IPS-18c (cell line): ENCODE data around the gene PTPRS.

Experiments used
- H3K4me3 ChIP-seq: 2 replicates; pipeline ENCODE4 v1.7.0; 2013; ENCODE audit warnings: low read depth, mild to moderate bottlenecking, low read length, moderate library complexity; ENCODE audit not compliant: insufficient read depth
- H3K9me3 ChIP-seq: one replicate; pipeline ENCODE4 v1.6.1; 2013; ENCODE audit warnings: mild to moderate bottlenecking, low read length, moderate library complexity; ENCODE audit not compliant: control insufficient read depth, insufficient read depth

The PTPRS gene

DNA sequence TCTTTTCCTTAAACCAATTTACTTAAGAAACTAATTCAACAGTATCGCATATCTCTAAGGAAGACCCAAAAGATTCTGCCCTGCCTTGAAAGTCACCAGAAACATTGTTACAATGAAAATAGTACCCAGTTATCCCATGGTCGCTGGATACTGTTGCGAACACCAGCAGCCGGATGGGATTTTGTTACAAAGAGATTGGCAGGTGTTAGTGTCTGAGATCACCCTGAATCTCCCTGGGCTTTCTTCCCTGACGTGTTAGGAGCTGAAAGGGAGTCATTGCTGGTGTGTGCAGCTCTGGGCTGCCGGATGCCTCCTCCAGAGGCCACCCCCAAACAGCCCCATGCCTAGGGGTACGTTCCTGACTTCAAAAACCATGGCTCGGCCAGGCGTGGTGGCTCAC lies 38.2 kb downstream of the PTPRS start:
- H3K4me3 ChIP-seq: no peak overlapping the region
- H3K9me3 ChIP-seq: no peaks in the 10 kb centered on the region

DNA sequence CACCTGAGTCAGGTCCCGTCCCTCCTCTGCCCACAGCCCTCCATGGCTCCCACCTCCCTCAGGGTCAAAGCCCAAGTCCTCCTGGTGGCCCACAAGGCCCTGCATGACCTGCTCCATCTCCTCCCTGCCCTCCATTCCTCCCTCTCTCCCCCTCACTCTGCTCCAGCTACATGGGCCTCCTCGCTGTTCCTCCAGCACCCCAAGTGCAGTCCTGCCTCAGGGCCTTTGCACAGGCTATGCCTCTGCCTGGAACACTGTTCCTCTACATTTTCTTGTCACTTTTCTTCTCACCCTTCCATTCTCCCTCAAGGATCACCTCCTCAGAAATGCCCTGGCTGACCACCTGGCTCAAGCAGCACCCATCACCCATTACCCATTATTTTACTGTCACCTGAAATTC lies 41.5 kb downstream of the PTPRS start:
- H3K9me3 ChIP-seq: no peaks in the 10 kb centered on the region
- no peak overlapping the region for H3K4me3 ChIP-seq

DNA sequence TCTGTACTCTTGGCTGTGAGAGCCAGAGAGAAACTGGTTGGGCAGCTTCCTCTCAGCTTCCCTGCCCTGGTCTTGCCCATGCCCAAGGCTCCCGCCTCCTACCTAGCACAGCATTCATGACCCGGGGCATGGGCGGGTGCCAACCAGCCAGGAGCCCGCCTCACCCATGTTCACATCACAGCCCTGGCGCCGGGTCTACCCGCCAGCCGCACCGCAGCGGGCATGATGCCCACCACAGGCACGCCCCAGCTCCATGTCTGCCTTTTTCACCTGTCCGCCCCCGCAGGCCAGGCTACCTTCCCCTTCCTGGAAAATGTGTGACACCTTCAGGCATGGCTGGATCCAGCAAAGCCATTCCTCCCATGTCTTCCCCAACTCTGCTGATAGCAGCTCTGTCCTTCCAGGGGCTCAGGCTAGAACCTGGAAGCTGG lies 42.1 kb downstream of the PTPRS start:
- H3K4me3 ChIP-seq: no peak overlapping the region
- no peaks in the 10 kb centered on the region for H3K9me3 ChIP-seq

DNA sequence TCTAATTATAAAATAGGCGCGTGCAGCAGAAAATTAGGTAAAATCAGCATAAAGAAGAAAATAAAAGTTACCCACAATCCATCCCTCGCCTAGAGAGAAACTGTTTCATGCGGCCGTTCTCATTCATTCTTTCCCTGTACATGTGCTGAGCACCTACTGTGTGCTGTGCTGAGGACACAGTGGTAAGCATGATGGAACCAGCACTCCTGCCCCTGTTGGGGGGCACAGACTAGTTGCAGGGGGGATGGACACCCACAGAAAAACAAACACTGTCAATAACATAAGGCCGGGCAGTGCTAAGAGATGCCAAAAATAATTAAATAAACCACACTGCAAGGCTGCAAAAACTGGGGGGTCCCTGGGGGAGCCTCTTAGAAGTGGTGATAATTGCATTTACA lies 43.3 kb downstream of the PTPRS start:
- H3K4me3 ChIP-seq: no peak overlapping the region

DNA sequence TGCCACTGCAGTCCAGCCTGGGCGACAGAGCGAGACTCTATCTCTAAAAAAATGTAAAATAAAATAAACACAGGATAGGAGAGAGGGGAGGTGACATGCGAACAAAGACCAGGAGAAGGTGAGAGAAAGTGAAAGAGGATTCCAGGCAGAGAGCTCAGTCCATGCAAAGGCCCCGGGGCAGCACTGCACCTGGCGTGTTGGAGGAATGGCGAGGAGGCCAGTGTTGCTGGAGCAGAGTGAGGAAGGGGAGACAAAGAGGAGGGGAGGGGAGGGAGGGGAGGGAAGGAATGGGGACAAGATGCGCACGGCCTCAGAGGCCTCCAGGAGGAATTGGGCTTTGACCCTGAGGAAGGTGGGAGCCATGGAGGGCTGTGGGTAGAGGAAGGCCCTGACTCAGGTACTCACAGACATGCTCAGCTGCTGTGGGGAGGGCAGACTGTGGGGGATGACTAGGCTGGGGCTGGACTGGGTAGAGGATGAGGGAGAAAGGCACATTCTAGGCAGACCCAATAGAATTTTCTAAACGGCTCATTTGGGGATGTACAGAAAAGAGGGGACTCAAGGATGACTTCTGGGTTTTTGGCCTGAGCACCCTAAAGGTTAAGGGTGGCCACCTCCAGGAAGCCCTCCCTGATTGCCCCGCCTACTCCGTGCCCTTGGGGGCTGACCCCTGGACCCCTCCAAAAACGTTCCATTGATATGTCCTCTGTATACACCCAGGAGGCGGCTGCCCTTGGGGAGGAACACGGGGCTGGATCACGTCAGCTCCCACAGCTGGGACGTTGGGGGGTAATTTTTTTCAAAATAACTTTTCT lies 43.9 kb downstream of the PTPRS start:
- H3K4me3 ChIP-seq: no peak overlapping the region
- no peaks in the 10 kb centered on the region for H3K9me3 ChIP-seq

More for the DNA sequence above, 43.3 kb downstream of the PTPRS start:
- no peaks in the 10 kb centered on the region for H3K9me3 ChIP-seq

- no peak overlapping the region for H3K4me3 ChIP-seq
- H3K9me3 ChIP-seq: no peaks in the 10 kb centered on the region
Observed at GRCh38 chr19:5296021-5296420, 44.6 kb downstream of the PTPRS start.

DNA sequence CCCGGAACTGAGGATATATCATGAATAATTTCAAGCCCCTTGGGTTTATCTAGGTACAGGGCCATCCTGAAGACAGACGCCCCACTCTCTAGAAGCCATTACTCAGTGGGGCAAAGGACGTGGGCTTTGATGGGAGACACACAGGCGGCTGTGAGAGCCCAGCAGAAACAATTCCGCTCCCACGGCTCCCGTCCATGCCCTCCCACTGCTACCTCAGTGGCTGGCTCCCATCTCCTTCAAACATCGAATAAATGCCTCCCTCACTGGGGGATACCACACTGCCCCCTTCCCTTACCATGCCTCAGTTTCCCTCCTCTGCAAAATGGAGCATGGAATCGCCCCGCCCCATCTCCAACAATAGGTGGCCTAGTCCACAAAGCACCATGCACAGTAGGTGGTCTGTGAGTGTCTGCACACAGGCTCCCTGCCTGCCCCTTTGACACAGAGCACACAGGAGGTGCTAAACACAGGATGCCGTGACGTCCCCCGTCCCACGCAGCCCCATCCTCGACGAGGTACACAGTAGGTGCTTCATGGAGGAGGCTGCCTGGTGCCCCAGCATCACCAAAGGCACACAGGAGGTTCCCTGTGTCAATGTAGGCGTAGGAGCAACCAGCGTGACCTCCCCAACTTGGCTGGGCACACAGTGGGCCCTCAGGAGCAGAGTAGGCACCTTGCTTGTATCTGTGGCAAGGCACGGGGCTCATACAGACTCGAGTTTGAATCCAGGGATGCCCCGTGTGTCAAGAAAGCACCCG lies 46.0 kb downstream of the PTPRS start:
- Histone ChIP-seq H3K4me3 (peak overlapping the region; percentile 76; the same call in 1 of the 2 replicates), H3K9me3 (no peaks in the 10 kb centered on the region)

DNA sequence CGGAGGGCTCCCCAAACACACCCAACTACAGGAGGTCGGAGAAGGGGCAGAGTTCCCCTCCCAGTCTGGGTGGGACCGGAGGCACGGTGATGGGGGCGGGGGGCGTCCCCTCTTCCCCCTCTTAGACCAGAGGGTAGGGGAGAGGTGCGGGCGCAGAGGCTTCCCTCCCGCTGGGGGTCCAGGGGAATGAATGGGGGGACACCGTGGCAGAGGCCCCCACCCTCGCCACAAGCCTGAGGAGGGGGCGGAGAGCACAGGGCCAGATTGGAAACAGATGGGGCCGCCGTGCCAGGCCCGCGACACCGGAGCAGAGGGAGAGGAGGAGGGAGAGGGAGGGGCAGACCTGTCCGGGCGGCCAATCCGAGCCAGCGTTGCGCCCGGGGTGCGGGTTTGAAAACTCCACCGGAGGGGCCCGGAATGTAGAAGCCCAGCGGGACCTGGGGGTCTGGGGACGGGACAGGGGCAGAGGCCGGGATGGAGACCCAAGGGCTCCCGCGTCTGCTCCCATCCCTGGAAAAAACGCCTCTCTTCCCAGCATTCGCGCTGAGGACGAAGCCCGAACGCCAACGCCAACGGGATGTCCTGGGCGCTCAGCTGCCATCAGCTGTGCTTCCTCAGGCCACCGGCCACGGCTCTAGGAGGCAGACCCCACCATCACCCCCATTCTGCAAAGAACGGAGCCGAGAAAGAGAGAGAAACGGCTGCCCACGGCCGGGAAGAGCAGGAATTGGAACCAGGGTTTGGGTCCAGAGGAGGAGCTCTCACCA lies 46.8 kb downstream of the PTPRS start:
- Histone ChIP-seq H3K9me3 (no peaks in the 10 kb centered on the region), H3K4me3 (peak overlapping the region; percentile 76)

DNA sequence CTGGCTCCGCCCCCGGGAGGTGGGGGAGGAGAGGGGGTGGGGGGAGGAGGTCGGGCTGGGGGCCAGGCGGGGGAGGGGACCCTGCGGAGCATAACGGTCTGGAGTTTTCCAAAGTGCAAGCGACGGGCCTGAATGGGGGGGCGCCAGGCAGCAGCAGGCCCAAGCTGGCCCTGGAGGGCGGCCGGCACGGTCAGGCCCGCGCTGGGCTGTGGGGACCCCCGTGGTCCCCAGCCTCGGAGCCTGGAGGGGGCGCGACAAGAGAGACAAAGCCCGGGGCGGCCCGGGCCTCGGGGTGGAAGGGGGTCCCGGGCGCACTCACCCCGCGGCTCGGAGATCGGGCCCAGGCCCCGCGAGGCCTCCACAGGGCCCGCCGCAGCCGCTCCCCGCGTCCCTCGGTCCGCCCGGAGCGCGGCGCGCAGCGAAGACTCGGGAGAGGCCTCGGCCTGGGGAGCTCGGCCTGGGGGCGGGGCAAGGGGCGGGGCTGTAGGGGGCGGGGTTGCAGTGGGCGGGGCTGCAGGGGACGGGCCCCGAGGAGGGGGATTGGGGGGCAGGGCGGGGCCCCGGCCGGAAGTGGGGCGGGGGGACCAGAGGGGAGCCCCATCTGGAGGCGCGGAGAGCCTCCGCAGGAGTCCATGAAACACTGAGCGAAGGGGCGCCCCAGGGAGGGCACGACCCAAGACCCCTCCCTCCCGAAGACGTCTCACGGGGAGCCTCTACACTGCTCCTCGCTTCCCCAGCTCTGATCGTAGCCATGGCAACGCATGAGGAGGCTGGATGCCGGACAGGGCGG lies 47.6 kb downstream of the PTPRS start:
- H3K9me3 ChIP-seq: no peaks in the 10 kb centered on the region
- H3K4me3 ChIP-seq: peak overlapping the region; percentile 76

DNA sequence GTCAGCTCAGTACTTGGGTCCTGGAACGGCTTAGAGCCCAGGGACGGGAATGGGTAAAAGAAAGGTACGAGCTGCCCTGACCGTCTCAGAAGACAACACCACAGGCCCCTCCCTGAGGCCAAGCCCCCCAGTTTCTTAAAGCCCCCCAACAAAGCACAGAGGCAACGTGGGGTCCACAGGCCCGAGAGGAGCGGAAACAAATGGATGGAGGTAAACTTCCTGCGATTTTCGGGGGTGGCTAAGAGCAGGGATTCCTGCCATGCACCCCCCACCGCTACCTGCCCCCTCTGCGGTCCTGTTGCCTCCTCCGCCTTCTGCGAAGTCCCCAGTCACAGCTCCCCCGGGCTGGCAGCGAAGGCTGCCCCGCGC lies 48.2 kb downstream of the PTPRS start:
- H3K9me3 ChIP-seq: no peaks in the 10 kb centered on the region
- peak overlapping the region; percentile 52 for H3K4me3 ChIP-seq

GRCh38 chr19:5291588-5292193 lies 48.9 kb downstream of the PTPRS start:
- Histone ChIP-seq H3K9me3 (no peaks in the 10 kb centered on the region), H3K4me3 (peak overlapping the region; percentile 52; the same call in 1 of the 2 replicates)
